CD14-positive monocyte (primary cell): ENCODE data around the gene PKLR. TPM values are rescaled to one million over a fixed set of nuclear protein-coding genes. Genes with fewer than 3 reads are reported as not detected.

Source experiments
- DNase-seq, 3 donors: peaks; one replicate each; pipeline ENCODE4 v3.0.0-alpha.2; 2011 to 2022
- H2AFZ ChIP-seq: 2 replicates; pipeline ENCODE4 v1.6.0; 2012; ENCODE audit warnings: mild to moderate bottlenecking, low read depth, low read length, inconsistent platforms; ENCODE audit not compliant: insufficient read depth, poor library complexity, severe bottlenecking
- H3K27ac ChIP-seq, 2 donors: 1 replicate in 1 of 2; 2 replicates in 1 of 2; pipeline ENCODE4 v1.5.1; 2012 to 2013; ENCODE audit warnings: low read length in 2 of 2, control low read depth in 1 of 2, inconsistent platforms in 1 of 2, low read depth in 1 of 2, mild to moderate bottlenecking in 1 of 2
- H3K27me3 ChIP-seq, 2 donors: one replicate each; pipeline versions ENCODE4 v1.6.0 to v1.6.1; 2011 to 2013; ENCODE audit warnings: low read length in 2 of 2; ENCODE audit not compliant: control insufficient read depth in 2 of 2, insufficient read depth in 2 of 2
- H3K36me3 ChIP-seq, 2 donors: replicated peaks in 1 of 2; 1 replicate in 1 of 2; 2 replicates in 1 of 2; pipeline versions ENCODE4 v1.5.1 to v1.6.1; 2012 to 2013; ENCODE audit warnings: low read length in 2 of 2, control low read depth in 1 of 2, inconsistent platforms in 1 of 2, mild to moderate bottlenecking in 1 of 2; ENCODE audit not compliant: insufficient read depth in 2 of 2, control insufficient read depth in 1 of 2
- H3K4me1 ChIP-seq, 2 donors: 1 replicate in 1 of 2; 2 replicates in 1 of 2; pipeline versions ENCODE4 v1.5.1 to v1.6.1; 2012 to 2013; ENCODE audit warnings: low read length in 2 of 2, control low read depth in 1 of 2, inconsistent platforms in 1 of 2, mild to moderate bottlenecking in 1 of 2, moderate library complexity in 1 of 2; ENCODE audit not compliant: insufficient read depth in 2 of 2, control insufficient read depth in 1 of 2
- H3K4me2 ChIP-seq: replicated peaks from 2 replicates; pipeline ENCODE3; 2012; ENCODE audit warnings: low read length, moderate library complexity, mild to moderate bottlenecking; ENCODE audit not compliant: poor library complexity, severe bottlenecking; ENCODE audit errors: extremely low read depth
- H3K4me3 ChIP-seq, 3 experiments: fragments of 200-600 bp in 1 of 3; sonication (generic) in 1 of 3; replicated peaks in 1 of 3; 1 replicate in 2 of 3; 2 replicates in 1 of 3; pipeline ENCODE4 v1.5.1; 2011 to 2013; ENCODE audit warnings: low read length in 3 of 3, mild to moderate bottlenecking in 3 of 3, control low read depth in 2 of 3, low read depth in 2 of 3, inconsistent platforms in 1 of 3, moderate library complexity in 1 of 3
- H3K79me2 ChIP-seq: 2 replicates; pipeline ENCODE4 v1.6.0; 2012; ENCODE audit warnings: mild to moderate bottlenecking, control low read depth, inconsistent platforms, low read length, moderate library complexity; ENCODE audit not compliant: insufficient read depth
- H3K9ac ChIP-seq: 2 replicates; pipeline ENCODE4 v1.6.0; 2017; ENCODE audit warnings: low read length, mild to moderate bottlenecking; ENCODE audit not compliant: insufficient read depth, poor library complexity, severe bottlenecking
- H3K9me3 ChIP-seq, 2 donors: replicated peaks in 1 of 2; 1 replicate in 1 of 2; 2 replicates in 1 of 2; pipeline versions ENCODE4 v1.5.1 to v1.6.1; 2012 to 2013; ENCODE audit warnings: low read length in 2 of 2, control low read depth in 1 of 2; ENCODE audit not compliant: control insufficient read depth in 1 of 2, insufficient read depth in 1 of 2
- H4K20me1 ChIP-seq: 2 replicates; pipeline ENCODE4 v1.6.0; 2012; ENCODE audit warnings: mild to moderate bottlenecking, low read length, control low read depth, moderate library complexity; ENCODE audit not compliant: insufficient read depth
- H3K27ac Mint-ChIP-seq, 7 donors: one replicate each; pipeline ENCODE4 v1.8.0; 2020; ENCODE audit warnings: mild to moderate bottlenecking in 7 of 7, mixed read lengths in 7 of 7, moderate library complexity in 6 of 7, inconsistent platforms in 2 of 7
- H3K27me3 Mint-ChIP-seq, 3 donors: one replicate each; pipeline ENCODE4 v1.8.0; 2021 to 2022; ENCODE audit warnings: low read depth in 3 of 3, mild to moderate bottlenecking in 3 of 3, mixed read lengths in 3 of 3, moderate library complexity in 3 of 3, inconsistent platforms in 1 of 3
- H3K36me3 Mint-ChIP-seq, 2 donors: one replicate each; pipeline ENCODE4 v1.8.0; 2020; ENCODE audit warnings: mixed read lengths in 2 of 2, inconsistent platforms in 1 of 2, mild to moderate bottlenecking in 1 of 2
- H3K4me1 Mint-ChIP-seq: one replicate; pipeline ENCODE4 v1.8.0; 2020; ENCODE audit warnings: mild to moderate bottlenecking, mixed read lengths
- H3K4me3 Mint-ChIP-seq, 2 donors: one replicate each; pipeline ENCODE4 v1.8.0; 2020; ENCODE audit warnings: mild to moderate bottlenecking in 2 of 2, mixed read lengths in 2 of 2, moderate library complexity in 1 of 2
- H3K9me3 Mint-ChIP-seq, 7 donors: one replicate each; pipeline ENCODE4 v1.8.0; 2020 to 2022; ENCODE audit warnings: mixed read lengths in 7 of 7, mild to moderate bottlenecking in 6 of 7, moderate library complexity in 6 of 7, inconsistent platforms in 2 of 7
- CTCF ChIP-seq: fragments of 200-600 bp; IDR thresholded peaks from one replicate; pipeline ENCODE4 v1.8.0; 2022; ENCODE audit warnings: antibody characterized with exemption, mild to moderate bottlenecking
- WGBS: methylation state at CpG from one replicate; pipeline ENCODE4 v1.1.5; 2013; ENCODE audit warnings: missing lambda C conversion rate; ENCODE audit not compliant: insufficient coverage; 5-methylcytosine and 5-hydroxymethylcytosine counted together
- intact Hi-C, 2 donors: fragments of 100-400 bp; cut with micrococcal nuclease; formaldehyde crosslinking; loops; one replicate each; pipeline versions ENCODE4 v1.15.0 to v1.15.1; 2023
- polyA minus RNA-seq: library from RNA; depleted of rRNA, polyadenylated mRNA; stranded (reverse); fragments of >200 nt; gene quantifications from 2 replicates; pipeline ENCODE4 v1.2.3, GENCODE V29; 2012
- polyA plus RNA-seq, 3 donors: library from polyadenylated mRNA; depleted of rRNA in 1 of 3; unstranded in 2 of 3; stranded (reverse) in 1 of 3; fragments of 300-500 nt in 2 of 3; fragments of >200 nt in 1 of 3; fragmentation: Illumina TruSeq in 2 of 3; gene quantifications; 1 replicate in 2 of 3; 2 replicates in 1 of 3; pipeline ENCODE4 v1.2.3, GENCODE V29; 2012 to 2021
- total RNA-seq, 12 experiments: library from RNA in 1 of 12; stranded (reverse) in 1 of 12; fragments of 120-200 nt in 1 of 12; gene quantifications; one replicate each; pipeline ENCODE4 v1.2.4 and lab custom pipeline; 2013 to 2026; ENCODE audit warnings: mixed read lengths in 6 of 12, inconsistent platforms in 1 of 12

The PKLR gene
- total RNA-seq (2013), result not detected
- polyA plus RNA-seq, result under 1 TPM in 1 of 3 donors, not detected in 2; 0.05 TPM
- polyA minus RNA-seq, result 0.24 and 0.28 TPM in 2 replicates
- 0 to 0.90 (median 0.06) reads per million in 11 experiments for total RNA-seq (lab: John Stamatoyannopoulos, UW)

GRCh38 chr1:155301342-155301841 lies at the start of gene PKLR:
PKLR (minus strand) TSS chr1:155301438; CDS start chr1:155301395, 43 bp downstream.
- TF ChIP-seq CTCF, result no peak
- WGBS, result no CpG with 5 or more reads among the region's 5 CpGs
- Histone ChIP-seq H3K9me3 (no peaks in the 10 kb centered on the region), H3K79me2 (no peaks in the 10 kb centered on the region), H3K27ac (no peak within 1 kb of the TSS), H2AFZ (no peak within 1 kb of the TSS), H3K4me3 (no peak within 1 kb of the TSS), H3K9ac (no peak within 1 kb of the TSS), H3K4me2 (no peak within 1 kb of the TSS), H3K36me3 (no peaks in the 10 kb centered on the region), H4K20me1 (no peaks in the 10 kb centered on the region), H3K27me3 (peaks cover 3 to 6% of the 10 kb centered on the region in 2 donors), H3K4me1 (no peaks in the 10 kb centered on the region)
- Mint-ChIP-seq H3K27ac (peak within 1 kb of the TSS in 2 of 7 donors; percentile 39 to 76), H3K27me3 (peaks cover 10 to 22% (median 14%) of the 10 kb centered on the region in 3 donors), H3K4me1 (peaks cover 3% of the 10 kb centered on the region), H3K4me3 (no peak within 1 kb of the TSS), H3K36me3 (no peaks in the 10 kb centered on the region), H3K9me3 (peaks cover 0 to 2% (median 0%) of the 10 kb centered on the region in 7 donors)
- intact Hi-C loops, result no loop called here
- no peak for DNase-seq

- Mint-ChIP-seq H3K4me1 (no peaks in the 10 kb centered on the region), H3K4me3 (no peak overlapping the region), H3K27me3 (no peaks in the 10 kb centered on the region), H3K9me3 (no peaks in the 10 kb centered on the region), H3K36me3 (peaks cover 79 to 93% of the 10 kb centered on the region in 2 donors), H3K27ac (peak overlapping the region in 2 of 7 donors; percentile 1 to 5)
- TF ChIP-seq CTCF, result no peak
- no peaks in the 10 kb centered on the region for H4K20me1 ChIP-seq
- H3K27ac ChIP-seq, result no peak overlapping the region
- no peak overlapping the region for H3K9ac ChIP-seq
- H3K9me3 ChIP-seq, result no peaks in the 10 kb centered on the region
- no peaks in the 10 kb centered on the region for H3K27me3 ChIP-seq
- intact Hi-C loops, result no loop called here
- no peak for DNase-seq
- no peak overlapping the region for H3K4me2 ChIP-seq
- H2AFZ ChIP-seq, result no peak overlapping the region
- 94% methylated on average over 2 of the region's 3 CpGs for WGBS
- peaks cover 87 to 99% of the 10 kb centered on the region in 2 donors for H3K36me3 ChIP-seq
- H3K79me2 ChIP-seq, result no peaks in the 10 kb centered on the region
- no peaks in the 10 kb centered on the region for H3K4me1 ChIP-seq
- no peak overlapping the region for H3K4me3 ChIP-seq
Observed at GRCh38 chr1:155342842-155343241, 41.6 kb upstream of the PKLR start.
